ENCODE results near the gene NME1. TPM values are rescaled to one million over a fixed set of nuclear protein-coding genes. Genes with fewer than 3 reads are reported as not detected.

The NME1 gene
- total and polyA plus RNA-seq, 2 donors (not counting 3 experiments of a cell fraction or from before 2014, with no cell fraction given), result 214 to 326 TPM

DNA sequence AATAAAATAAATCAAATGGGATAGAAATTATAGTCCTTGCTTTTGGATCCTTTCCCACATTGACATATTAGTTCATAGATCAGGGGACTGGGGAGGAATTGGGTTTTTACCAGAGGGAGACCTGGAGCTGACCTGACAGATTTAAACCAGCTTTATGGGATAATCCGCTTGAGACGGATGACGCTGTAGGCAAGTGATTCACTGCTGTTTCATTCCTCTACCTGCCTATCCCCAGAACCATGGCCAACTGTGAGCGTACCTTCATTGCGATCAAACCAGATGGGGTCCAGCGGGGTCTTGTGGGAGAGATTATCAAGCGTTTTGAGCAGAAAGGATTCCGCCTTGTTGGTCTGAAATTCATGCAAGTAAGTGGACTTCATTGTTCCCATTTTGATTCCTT, 2.1 kb downstream of the NME1 start:
- H3K79me2 ChIP-seq (ENCODE audit: control insufficient read depth, insufficient read depth, low read length), result peaks cover 54% of the 10 kb centered on the region
- no peaks in the 10 kb centered on the region for H3K27me3 ChIP-seq (ENCODE audit: control insufficient read depth in 2 of 2, insufficient read depth in 2 of 2, low read length in 2 of 2)
- intact Hi-C loops (cut with micrococcal nuclease), result loop anchor here (10.0 kb wide), 1 partner anchor 611 kb away; the partner anchor contains the start of gene SPATA20
- no peak overlapping the region for H3K9ac ChIP-seq (replicated peaks; ENCODE audit: extremely low read depth, insufficient read depth, low read length)
- dilution Hi-C loops (cut with MboI; ENCODE audit: extremely low pct_ligation_motif_present, low sequenced_read_pairs), result no loop called here
- no peaks in the 10 kb centered on the region for H4K20me1 ChIP-seq (replicated peaks; ENCODE audit: control insufficient read depth, extremely low read depth, insufficient read depth, low read length)
- no peaks in the 10 kb centered on the region for H3K9me3 ChIP-seq (replicated peaks; ENCODE audit: control insufficient read depth, insufficient read depth, low read length)
- ChIA-PET CTCF (interaction anchor here (0.7 to 2.8 kb wide), 6 partner anchors 9 to 157 kb away, joined by 3 to 42 read pairs (median 6); partner anchors contain the start of genes NME2 and SPAG9), POLR2A (interaction anchor here (1.1 kb wide), 1 partner anchor 289 kb away, joined by 8 read pairs; the partner anchor contains the start of gene TOB1)
- H3K36me3 ChIP-seq (ENCODE audit: control insufficient read depth in 2 of 2, extremely low read depth in 1 of 2, insufficient read depth in 2 of 2, low read length in 2 of 2), result peaks cover 4 to 8% of the 10 kb centered on the region in 2 experiments
- H3K4me2 ChIP-seq (ENCODE audit: insufficient read depth, low read length), result no peak overlapping the region
- no peaks in the 10 kb centered on the region for H3K9me1 ChIP-seq (replicated peaks; ENCODE audit: control insufficient read depth, extremely low read depth, insufficient read depth, low read length)
- peaks cover 14% of the 10 kb centered on the region for H3K4me1 ChIP-seq (ENCODE audit: control insufficient read depth, extremely low read depth, insufficient read depth, low read length)
- H3K4me3 ChIP-seq (replicated peaks in 1 of 3; ENCODE audit: insufficient read depth in 1 of 3, low read depth in 1 of 3, low read length in 3 of 3), result no peak overlapping the region
- BruUV-seq (replicated peaks), result no TSS peak
- FAIRE-seq (no peak), DNase-seq (ENCODE audit: low read depth, low spot score) (no peak)
- H2AFZ ChIP-seq (ENCODE audit: low read depth, low read length), result no peak overlapping the region
- H3K27ac ChIP-seq (ENCODE audit: insufficient read depth, low read depth, low read length), result no peak overlapping the region
- TF ChIP-seq, protein P1, sequence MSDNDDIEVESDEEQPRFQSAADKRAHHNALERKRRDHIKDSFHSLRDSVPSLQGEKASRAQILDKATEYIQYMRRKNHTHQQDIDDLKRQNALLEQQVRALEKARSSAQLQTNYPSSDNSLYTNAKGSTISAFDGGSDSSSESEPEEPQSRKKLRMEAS (IDR thresholded peaks at IDR 0.05; ENCODE audit: insufficient read depth, insufficient read length), result no peak
- no peak for TF ChIP-seq POLR2A (IDR thresholded peaks at IDR 0.05; ENCODE audit: low read depth, low read length)
- no peak for TF ChIP-seq JUN (IDR thresholded peaks at IDR 0.05; ENCODE audit: borderline replicate concordance, insufficient read depth, insufficient read length, low read depth)
- no peak for TF ChIP-seq FOS (IDR thresholded peaks at IDR 0.05; ENCODE audit: borderline replicate concordance, insufficient read depth, low read length)
- TF ChIP-seq CTCF (IDR thresholded peaks at IDR 0.05; ENCODE audit: extremely low read depth in 1 of 2, insufficient read depth in 1 of 2, low read depth in 1 of 2, low read length in 2 of 2), result no peak
- TF ChIP-seq POLR2AphosphoS5 (IDR thresholded peaks at IDR 0.05; ENCODE audit: insufficient read depth, low read depth, low read length), result no peak
- no peak for TF ChIP-seq GATA2 (IDR thresholded peaks at IDR 0.05; ENCODE audit: insufficient read depth, insufficient read length, low read depth, low read length)
- TF ChIP-seq EZH2 (IDR thresholded peaks at IDR 0.05; ENCODE audit: borderline replicate concordance, low read depth, low read length, severe bottlenecking), result no peak
- TF ChIP-seq MYC (IDR thresholded peaks at IDR 0.05; ENCODE audit: low read depth, low read length), result no peak
